GM12892 (cell line): ENCODE data around the gene KERA.

ENCODE experiments used
- POLR2A ChIP-seq: IDR thresholded peaks from 2 replicates; pipeline ENCODE4 v1.6.1; 2011; ENCODE audit warnings: low read depth, low read length, control low read depth
- POLR2AphosphoS5 ChIP-seq: IDR thresholded peaks from 2 replicates; pipeline ENCODE4 v1.6.1; 2011; ENCODE audit warnings: low read depth, low read length, control low read depth
- TAF1 ChIP-seq: IDR thresholded peaks from 2 replicates; pipeline ENCODE4 v1.6.1; 2011; ENCODE audit warnings: low read depth, mild to moderate bottlenecking, control low read depth, low read length, borderline replicate concordance

- TF ChIP-seq POLR2A (no peak), POLR2AphosphoS5 (no peak), TAF1 (no peak)
Measured at GRCh38 chr12:91064640-91065039, 6.8 kb upstream of the KERA start.
